Inferior parietal cortex (tissue), 1 donor: ENCODE data around the gene RTCB.
A peak's percentile ranks its signal among the peaks of the same experiment; 100 is the strongest.
"Not testable (repeated sequence)": the region's sequence is repeated elsewhere in the genome, so short reads cannot be mapped to it uniquely, and the experiment has no call there.

Experiments used
- DNase-seq: peaks from one replicate; pipeline ENCODE4 v3.0.0-alpha.2; 2016; ENCODE audit errors: extremely low spot score

RTCB gene

GRCh38 chr22:32389685-32390084 lies 22.4 kb downstream of the RTCB start:
- peak; percentile 24 for DNase-seq

- DNase-seq = no peak
Observed at GRCh38 chr22:32385681-32386080, 26.4 kb downstream of the RTCB start.

DNA sequence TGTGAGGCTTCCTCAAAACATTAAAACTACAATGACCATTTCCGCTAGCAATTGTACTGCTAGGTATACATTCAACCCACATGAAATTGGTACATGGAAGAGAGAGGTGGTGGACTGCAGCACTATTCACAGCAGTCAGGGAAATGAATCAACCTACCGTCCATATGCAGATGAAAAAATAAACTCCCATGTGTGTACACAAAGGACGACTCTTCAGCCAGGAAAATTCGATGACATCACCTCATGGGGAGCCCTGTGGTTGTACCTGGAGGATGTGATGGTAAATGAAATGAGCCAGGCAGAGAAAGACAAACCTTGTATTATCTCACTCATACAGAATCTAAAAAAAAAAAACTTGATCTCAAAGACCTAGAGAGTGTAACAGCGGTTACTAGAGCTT lies 31.1 kb downstream of the RTCB start:
- no peak for DNase-seq

DNA sequence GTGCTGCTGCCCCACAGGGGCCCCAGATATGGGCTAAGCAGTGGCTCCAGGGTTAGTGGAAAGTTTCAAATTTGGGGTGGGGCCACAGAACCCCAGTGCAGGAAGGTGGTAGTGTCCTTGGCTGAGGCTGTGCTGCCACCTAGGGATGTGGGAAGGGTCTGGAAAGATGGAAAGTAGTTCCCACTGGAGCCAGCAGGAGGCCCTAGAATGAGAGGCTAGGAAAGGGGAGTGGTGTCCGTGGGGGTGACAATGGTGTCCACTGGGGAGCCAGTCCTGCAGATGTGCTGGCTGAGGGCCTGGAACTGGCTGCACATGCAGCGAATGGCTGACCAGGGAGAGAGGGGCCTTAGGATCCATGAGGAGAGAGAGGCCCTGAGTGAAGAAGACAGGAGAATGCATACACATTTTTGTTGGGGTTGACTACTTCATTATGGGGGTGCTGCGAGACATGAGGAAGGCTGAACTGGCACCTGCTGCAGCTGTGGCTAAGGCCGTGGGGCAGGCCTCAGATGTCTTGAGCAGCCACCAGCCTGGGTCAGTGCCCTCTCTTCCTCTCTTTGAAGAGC lies 33.3 kb downstream of the RTCB start:
- DNase-seq = peak; percentile 48

DNA sequence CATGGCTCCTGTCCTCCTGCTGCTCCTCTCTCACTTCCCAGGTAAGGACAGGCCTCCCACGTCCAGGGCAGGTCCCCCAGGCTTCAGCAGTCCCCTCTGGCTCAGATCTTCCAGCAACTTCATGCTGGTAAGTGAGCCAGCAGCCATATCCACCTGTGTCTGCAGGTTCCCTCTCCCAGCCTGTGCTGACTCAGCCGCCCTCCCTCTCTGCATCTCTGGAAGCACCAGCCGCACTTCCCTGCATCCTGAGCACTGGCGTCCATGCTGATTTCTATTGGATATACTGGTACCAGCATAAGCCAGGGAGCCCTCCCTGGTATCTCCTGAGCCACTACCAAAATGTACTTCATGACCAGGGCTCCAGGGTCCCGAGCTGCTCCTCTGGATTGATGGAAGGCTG lies 35.4 kb downstream of the RTCB start:
- DNase-seq = no peak

DNA sequence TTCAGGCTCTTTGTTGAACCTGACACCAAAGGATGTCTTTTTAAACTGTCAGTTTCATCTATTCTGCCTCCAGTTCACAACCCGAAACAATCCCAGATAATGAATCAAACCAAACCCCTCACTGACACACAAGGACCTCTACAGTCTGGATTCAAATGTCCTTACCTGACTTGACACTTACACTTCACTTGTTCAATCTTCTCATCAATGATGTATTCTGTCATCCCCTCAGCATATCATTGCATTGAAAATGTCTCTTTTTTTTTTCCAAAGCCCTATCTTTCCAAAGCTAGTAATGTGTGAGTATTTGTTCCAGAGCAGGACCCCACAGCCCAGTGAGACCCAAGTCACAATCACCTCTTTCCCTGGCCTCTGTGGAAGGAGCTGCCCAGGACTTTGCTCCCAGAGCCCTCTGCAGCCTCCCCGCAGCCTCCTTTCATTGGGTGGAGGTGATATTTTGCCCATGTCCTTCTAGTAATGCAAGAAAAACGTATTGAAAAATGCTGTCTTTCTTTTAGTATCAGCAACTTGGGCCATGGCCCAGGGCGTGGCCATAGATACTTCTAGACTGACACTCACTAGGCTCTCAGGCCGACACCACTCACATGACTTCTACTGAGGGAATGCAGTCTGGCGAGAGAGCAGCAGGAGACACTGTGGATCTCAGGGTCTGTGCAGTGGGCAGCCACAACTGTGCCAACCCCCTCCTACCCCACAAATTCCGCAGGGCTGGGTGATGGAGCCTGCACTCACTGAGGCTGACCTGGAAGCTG lies 36.2 kb downstream of the RTCB start:
- no peak for DNase-seq

DNA sequence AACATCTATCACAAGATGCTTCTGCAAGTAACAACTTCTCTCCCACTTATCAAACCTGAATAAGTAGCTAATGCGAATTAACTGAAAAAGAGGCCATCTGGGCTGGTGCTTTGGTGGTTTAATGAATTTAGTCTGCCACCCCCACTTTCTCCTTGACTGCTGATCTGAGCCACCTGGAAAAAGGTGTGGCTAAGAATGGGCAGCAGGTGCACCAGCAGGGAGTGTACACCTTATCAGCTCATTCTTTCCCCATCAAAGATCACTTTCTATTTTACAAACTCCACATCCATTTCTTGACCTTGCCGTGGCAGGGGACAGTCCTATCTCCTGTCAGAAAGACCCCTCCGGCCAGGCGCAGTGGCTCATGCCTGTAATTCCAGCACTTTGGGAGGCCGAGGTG lies 47.8 kb downstream of the RTCB start:
- no peak for DNase-seq

DNA sequence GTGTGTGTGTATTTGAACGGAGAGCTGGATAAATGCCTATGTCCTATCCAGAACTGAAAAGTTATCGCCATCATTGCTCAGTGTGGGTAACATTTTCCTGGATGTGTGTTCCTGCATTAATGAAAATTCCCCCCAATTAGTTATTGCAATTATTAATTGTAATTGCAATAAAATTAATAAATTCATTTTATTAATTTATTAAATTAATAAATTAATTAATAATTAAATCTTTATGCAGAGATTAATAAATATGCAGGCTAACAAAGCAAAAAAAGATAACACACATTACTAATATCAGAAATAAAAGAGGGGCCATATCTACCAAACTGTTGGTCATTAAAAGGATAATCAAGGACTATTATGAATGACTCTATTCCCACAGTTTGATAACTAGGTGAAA lies 50.8 kb downstream of the RTCB start:
- no peak for DNase-seq

GRCh38 chr22:32360096-32360495 lies 52.0 kb downstream of the RTCB start:
- not testable (repeated sequence) for DNase-seq

DNA sequence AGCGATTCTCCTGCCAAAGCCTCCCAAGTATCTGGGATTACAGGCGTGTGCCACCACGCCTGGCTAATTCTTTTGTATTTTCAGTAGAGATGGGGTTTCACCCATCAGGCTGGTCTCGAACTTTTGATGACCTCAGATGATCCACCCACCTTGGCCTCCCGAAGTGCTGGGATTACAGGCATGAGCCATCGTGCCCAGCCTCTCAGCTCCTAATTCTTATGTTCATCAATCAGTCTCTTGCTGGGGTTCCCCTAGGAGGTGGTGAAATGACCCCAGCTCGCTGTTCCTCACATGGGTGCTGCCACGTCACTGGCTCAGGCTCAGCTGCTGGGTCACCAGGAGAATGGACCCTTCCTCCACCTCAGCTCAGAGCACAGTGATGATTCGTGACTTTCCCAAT lies 54.5 kb downstream of the RTCB start, which contains the start of gene RFPL3:
Gene RFPL3 (plus strand): TSS at position 301 of the 400 bp plus-strand sequence. CDS start 205 bp downstream, outside the sequence.
- DNase-seq = not testable (repeated sequence)

- DNase-seq = no peak
Observed at GRCh38 chr22:32355760-32356159, 56.3 kb downstream of the RTCB start.

DNA sequence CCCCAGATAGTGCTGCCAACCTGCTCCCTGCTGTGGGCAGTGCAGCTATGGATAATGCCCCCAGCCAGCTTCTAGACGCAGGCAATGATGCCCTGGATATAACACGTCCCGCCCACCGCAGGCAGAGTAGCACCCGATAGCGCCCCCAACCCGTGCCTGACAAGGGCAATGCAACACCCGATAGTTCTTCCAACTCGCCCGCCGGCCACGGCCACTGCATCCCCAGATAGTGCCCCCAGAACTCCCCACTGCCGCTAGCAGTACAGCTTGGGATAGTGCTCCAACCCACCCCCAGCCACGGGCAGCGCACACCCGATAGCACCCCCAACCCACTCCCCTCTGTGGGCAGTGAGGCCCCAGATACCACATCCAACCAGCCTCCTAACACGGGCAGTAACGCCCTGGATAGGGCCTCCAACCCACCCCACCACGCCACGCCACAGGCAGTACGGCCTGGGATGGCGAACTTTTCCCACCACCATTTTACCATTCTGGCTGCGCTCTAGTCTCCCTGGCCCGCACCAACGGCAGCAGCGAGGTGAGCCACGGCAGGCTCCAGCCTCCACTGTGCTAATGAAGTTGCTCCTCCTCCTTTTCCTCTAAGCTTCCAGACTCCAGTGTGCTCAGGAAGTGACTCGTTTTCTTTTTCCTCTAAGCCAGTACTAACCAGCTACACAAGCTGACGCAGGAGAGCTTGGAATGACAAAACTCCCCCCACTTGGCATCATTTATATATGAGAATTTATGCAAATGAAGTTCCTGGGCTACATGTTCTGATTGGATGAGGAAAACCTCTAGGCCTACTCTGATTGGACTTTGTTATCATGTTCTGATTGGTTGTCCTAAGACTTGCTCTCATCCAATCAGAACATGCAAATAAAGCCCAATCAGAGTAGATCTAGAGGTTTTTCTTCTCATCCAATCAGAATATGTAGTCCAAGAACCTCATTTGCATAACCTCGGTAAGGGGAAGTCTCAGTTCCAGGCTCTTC lies 57.4 kb downstream of the RTCB start:
- no peak for DNase-seq

GRCh38 chr22:32353840-32354239 lies 58.2 kb downstream of the RTCB start:
- DNase-seq = no peak

- no peak for DNase-seq
Observed at GRCh38 chr22:32353292-32353691, 58.8 kb downstream of the RTCB start.

GRCh38 chr22:32352681-32353080 lies 59.4 kb downstream of the RTCB start:
- no peak for DNase-seq

- DNase-seq = not testable (repeated sequence)
Observed at GRCh38 chr22:32351875-32352274, 60.2 kb downstream of the RTCB start.

GRCh38 chr22:32348031-32348611 lies 63.9 kb downstream of the RTCB start:
- no peak for DNase-seq

- no peak for DNase-seq
Observed at GRCh38 chr22:32343941-32344340, 68.1 kb downstream of the RTCB start.

DNA sequence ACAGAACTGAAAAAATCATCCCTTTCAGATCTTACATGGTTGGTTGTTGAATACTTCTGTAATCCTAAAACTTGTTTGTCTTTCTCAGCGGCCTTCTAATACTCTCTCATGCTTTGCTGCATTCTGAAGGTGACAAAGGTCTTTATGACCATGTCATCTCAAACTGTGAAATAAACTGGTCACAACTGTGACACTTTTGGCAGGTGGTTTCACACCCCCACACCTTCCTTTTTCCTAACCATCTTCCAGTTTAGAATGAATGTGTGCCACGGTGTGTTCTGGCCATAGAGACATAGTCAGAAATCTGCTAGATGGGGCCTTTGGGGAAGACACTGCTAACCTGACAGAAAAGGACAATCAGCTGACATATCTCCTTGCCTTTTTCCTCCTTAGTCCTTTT lies 69.1 kb downstream of the RTCB start:
- no peak for DNase-seq

DNA sequence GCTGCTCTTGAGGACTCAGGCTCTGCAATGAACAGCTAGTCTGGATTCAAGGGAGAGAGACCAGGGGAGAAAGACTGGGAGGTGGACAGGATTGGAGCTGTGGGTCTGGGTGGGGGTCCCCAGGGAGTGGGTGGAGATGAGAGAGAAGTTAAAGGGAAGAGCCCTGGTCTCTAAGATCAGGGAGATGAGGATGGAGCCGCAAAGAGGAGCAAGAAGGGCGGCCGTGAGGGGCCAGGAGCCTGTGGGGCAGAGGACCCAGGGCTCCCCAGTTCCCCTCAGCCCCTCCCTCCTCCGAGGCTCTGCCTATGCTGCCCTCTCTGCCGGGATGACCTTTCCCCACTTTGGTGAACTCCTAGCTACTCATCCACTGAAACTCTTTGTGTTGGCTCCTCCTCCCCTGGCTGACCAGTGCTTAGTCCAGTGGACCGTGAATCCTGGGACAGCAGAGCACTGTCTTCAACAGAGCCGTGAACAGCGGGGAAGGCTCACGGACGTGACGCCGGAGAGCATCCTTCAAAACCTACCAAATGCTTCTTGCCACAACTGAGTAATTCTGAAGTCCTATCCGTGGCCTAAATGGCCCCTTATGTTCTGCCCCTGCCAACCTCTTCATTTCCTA lies 70.8 kb downstream of the RTCB start:
- no peak for DNase-seq

DNA sequence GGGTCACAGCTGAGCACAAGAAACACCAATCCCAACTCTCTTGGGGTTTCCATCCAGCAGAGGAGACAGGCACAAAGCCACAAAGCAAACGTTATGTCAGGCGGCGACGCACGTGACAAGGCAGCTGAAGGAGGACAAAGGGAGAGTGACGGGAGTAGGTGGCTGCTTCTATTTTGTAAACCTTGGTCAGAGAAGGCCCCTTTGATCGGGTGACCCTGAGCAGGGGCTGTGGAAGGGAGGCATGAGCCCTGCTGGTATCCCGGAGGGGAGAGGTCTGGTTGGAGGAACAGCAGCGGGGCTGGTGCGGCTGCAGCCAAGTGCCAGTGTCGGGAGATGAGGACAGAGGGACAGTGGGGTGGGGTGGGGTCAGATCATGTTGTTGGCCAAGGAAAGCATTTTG lies 71.6 kb downstream of the RTCB start:
- DNase-seq = no peak
